ENCODE results near the gene HSD11B1L.

HSD11B1L gene

DNA sequence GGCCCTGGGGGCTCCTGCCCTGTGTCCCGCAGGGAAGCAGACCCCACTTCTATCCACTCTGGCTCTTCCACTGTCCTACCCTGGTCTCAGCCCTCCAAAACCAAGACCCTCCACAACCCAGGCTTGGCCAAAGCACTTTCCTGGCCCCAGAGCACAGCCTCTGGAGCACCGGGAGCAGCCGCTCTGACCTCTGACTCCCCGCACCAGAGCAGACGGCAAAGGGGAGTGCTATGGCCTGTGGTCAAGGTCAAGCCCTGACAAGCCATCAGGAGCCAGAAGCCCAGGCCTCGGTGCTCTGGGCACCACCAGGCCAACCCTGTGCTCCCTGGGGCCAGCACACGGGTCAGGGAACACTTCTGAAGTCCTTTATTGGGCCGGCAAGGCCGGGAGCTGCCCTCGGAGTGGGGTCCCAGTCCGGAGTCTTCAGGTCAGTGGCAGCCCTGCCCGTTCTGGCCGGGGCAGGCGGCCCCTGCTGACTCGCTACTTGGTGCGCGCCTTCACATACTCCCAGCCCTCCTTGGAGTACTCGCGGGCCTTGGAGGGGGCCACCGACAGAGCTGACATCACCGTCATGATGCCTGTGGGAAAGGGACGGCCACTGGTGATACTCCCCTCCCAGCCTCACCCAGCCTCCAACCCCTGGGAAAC lies 2.6 kb upstream of the HSD11B1L start:
- H3K4me3 ChIP-seq (ENCODE audit: low read depth, low read length): no peak overlapping the region
- no peak overlapping the region for H3K27ac ChIP-seq
- no peaks in the 10 kb centered on the region for H3K36me3 ChIP-seq (ENCODE audit: control insufficient read depth, insufficient read depth, low read length)
- H3K9me3 ChIP-seq (ENCODE audit: control insufficient read depth, low read length): no peaks in the 10 kb centered on the region
- H3K4me2 ChIP-seq (ENCODE audit: low read length): no peak overlapping the region
- TF ChIP-seq CTCF (IDR thresholded peaks at IDR 0.05): no peak
- H2AFZ ChIP-seq: no peak overlapping the region
- no peaks in the 10 kb centered on the region for H3K27me3 ChIP-seq (ENCODE audit: control insufficient read depth, insufficient read depth, low read length)
- H3K4me1 ChIP-seq: no peaks in the 10 kb centered on the region
- no peak overlapping the region for H3K9ac ChIP-seq
- H3K79me2 ChIP-seq: no peaks in the 10 kb centered on the region

DNA sequence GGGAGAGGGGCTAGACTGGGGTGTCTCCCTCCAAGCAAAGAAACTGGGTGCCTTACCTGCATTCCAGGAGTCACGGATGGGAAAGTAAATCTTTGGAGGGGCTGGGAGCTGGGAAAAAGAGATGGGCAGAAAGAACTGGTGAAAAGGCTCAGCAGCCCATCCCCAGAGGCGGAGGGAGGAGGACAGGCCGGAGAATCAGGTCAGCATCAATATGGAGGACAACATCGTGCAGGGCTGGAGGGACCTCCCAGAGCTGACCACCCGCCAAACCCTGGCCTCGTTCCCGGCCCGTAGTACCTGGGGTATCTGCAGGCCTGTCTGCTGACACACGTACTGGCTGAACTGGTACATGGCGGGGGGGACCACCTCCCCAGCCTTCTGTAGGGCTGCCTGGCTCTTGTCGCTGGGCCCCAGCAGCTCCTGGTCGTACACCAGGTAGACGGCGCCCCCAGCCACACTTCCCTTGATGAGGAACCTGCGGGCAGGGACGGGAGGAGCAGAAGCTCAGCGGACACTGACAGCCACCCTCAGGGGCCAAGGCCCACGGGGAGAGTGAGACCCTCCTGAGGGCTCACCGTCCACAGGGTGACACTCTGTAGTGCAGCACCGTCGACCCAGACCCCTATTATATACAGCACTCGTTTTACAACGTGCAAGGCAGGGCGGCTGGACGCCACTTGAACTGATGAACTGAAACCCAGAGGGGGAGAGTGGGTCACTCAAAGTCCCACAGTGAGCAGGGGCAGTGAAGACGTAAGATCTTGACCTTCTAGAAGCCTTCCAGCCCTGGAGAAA lies 1.3 kb upstream of the HSD11B1L start:
- H3K79me2 ChIP-seq: no peaks in the 10 kb centered on the region
- peak overlapping the region; percentile 98 for H3K4me3 ChIP-seq (ENCODE audit: low read depth, low read length)
- no peaks in the 10 kb centered on the region for H3K4me1 ChIP-seq
- H3K36me3 ChIP-seq (ENCODE audit: control insufficient read depth, insufficient read depth, low read length): no peaks in the 10 kb centered on the region
- H3K4me2 ChIP-seq (ENCODE audit: low read length): peak overlapping the region; percentile 98
- no peaks in the 10 kb centered on the region for H3K9me3 ChIP-seq (ENCODE audit: control insufficient read depth, low read length)
- no peak overlapping the region for H3K27ac ChIP-seq
- H3K27me3 ChIP-seq (ENCODE audit: control insufficient read depth, insufficient read depth, low read length): no peaks in the 10 kb centered on the region
- TF ChIP-seq CTCF (IDR thresholded peaks at IDR 0.05): peak; percentile 10
- H2AFZ ChIP-seq: peak overlapping the region; percentile 76
- no peak overlapping the region for H3K9ac ChIP-seq

DNA sequence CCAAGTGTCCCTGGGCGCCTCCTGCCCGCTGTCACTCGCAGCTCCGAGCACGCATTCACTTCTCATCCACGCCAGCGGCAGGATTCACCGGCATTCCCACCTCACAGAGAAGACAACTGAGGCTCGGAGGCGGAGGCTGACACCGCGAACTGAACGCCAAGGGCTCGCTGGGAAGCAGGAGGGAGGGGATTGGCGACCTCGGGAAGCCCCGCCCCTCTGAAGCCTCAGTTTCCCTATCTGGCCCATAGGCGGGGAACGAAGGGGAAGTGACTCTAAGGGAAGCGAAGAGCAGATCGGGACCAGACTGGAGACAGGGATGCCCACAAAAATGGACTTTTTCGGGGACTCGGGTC lies 767 bp upstream of the HSD11B1L start:
- H3K9ac ChIP-seq: no peak overlapping the region
- no peaks in the 10 kb centered on the region for H3K79me2 ChIP-seq
- H3K36me3 ChIP-seq (ENCODE audit: control insufficient read depth, insufficient read depth, low read length): no peaks in the 10 kb centered on the region
- peak overlapping the region; percentile 76 for H2AFZ ChIP-seq
- H3K4me2 ChIP-seq (ENCODE audit: low read length): peak overlapping the region; percentile 98
- no peaks in the 10 kb centered on the region for H3K27me3 ChIP-seq (ENCODE audit: control insufficient read depth, insufficient read depth, low read length)
- peak overlapping the region; percentile 98 for H3K4me3 ChIP-seq (ENCODE audit: low read depth, low read length)
- no peak for TF ChIP-seq CTCF (IDR thresholded peaks at IDR 0.05)
- H3K4me1 ChIP-seq: no peaks in the 10 kb centered on the region
- peak overlapping the region; percentile 91 for H3K27ac ChIP-seq
- H3K9me3 ChIP-seq (ENCODE audit: control insufficient read depth, low read length): no peaks in the 10 kb centered on the region

- H3K9ac ChIP-seq: peak overlapping the region; percentile 34
Measured at GRCh38 chr19:5681391-5682106, 722 bp downstream of the HSD11B1L start.

More at GRCh38 chr19:5681391-5682106, 722 bp downstream of the HSD11B1L start:
- no peaks in the 10 kb centered on the region for H3K36me3 ChIP-seq (ENCODE audit: control insufficient read depth, insufficient read depth, low read length)
- no peaks in the 10 kb centered on the region for H3K4me1 ChIP-seq
- H2AFZ ChIP-seq: peak overlapping the region; percentile 76
- H3K27ac ChIP-seq: peak overlapping the region; percentile 91
- peak overlapping the region; percentile 98 for H3K4me3 ChIP-seq (ENCODE audit: low read depth, low read length)
- TF ChIP-seq CTCF (IDR thresholded peaks at IDR 0.05): no peak
- H3K4me2 ChIP-seq (ENCODE audit: low read length): peak overlapping the region; percentile 98
- no peaks in the 10 kb centered on the region for H3K9me3 ChIP-seq (ENCODE audit: control insufficient read depth, low read length)
- no peaks in the 10 kb centered on the region for H3K79me2 ChIP-seq
- no peaks in the 10 kb centered on the region for H3K27me3 ChIP-seq (ENCODE audit: control insufficient read depth, insufficient read depth, low read length)
